ENCODE results near the gene EFCAB11.

DNA sequence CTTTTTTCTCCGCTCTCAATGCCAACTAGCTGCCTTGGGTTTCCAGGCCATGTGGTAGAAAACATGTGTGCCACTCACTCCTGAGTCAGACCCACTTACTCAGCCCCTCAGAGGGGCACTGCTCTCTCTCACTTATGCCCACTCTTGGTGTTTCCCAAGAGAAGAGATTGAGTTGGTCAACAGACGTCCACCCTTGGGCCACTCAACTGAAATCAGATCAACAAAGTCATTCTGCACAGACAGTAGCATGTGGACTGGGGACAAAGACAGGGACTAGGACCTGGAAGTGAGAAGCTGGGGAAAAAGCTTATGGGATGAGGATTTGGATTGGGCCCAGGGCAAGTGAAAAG lies 161.2 kb downstream of the EFCAB11 start:
- TF ChIP-seq YY1 (IDR thresholded peaks at IDR 0.05; ENCODE audit: low read depth) = no peak
- no peak for TF ChIP-seq RAD21 (IDR thresholded peaks at IDR 0.05; ENCODE audit: low read depth)
- TF ChIP-seq TAF1 (IDR thresholded peaks at IDR 0.05; ENCODE audit: low read depth) = no peak
- no peak for TF ChIP-seq CREB1 (IDR thresholded peaks at IDR 0.05; ENCODE audit: low read depth)
- TF ChIP-seq, protein P1, sequence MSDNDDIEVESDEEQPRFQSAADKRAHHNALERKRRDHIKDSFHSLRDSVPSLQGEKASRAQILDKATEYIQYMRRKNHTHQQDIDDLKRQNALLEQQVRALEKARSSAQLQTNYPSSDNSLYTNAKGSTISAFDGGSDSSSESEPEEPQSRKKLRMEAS (IDR thresholded peaks at IDR 0.05) = no peak
- no peak for TF ChIP-seq FOXM1 (IDR thresholded peaks at IDR 0.05; ENCODE audit: borderline replicate concordance, low read depth)
- TF ChIP-seq, protein P2, sequence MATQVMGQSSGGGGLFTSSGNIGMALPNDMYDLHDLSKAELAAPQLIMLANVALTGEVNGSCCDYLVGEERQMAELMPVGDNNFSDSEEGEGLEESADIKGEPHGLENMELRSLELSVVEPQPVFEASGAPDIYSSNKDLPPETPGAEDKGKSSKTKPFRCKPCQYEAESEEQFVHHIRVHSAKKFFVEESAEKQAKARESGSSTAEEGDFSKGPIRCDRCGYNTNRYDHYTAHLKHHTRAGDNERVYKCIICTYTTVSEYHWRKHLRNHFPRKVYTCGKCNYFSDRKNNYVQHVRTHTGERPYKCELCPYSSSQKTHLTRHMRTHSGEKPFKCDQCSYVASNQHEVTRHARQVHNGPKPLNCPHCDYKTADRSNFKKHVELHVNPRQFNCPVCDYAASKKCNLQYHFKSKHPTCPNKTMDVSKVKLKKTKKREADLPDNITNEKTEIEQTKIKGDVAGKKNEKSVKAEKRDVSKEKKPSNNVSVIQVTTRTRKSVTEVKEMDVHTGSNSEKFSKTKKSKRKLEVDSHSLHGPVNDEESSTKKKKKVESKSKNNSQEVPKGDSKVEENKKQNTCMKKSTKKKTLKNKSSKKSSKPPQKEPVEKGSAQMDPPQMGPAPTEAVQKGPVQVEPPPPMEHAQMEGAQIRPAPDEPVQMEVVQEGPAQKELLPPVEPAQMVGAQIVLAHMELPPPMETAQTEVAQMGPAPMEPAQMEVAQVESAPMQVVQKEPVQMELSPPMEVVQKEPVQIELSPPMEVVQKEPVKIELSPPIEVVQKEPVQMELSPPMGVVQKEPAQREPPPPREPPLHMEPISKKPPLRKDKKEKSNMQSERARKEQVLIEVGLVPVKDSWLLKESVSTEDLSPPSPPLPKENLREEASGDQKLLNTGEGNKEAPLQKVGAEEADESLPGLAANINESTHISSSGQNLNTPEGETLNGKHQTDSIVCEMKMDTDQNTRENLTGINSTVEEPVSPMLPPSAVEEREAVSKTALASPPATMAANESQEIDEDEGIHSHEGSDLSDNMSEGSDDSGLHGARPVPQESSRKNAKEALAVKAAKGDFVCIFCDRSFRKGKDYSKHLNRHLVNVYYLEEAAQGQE (IDR thresholded peaks at IDR 0.05; ENCODE audit: low read depth) = no peak
- TF ChIP-seq CEBPB (IDR thresholded peaks at IDR 0.05) = no peak
- no peak for TF ChIP-seq TEAD4 (IDR thresholded peaks at IDR 0.05)
- no peak for TF ChIP-seq EP300 (IDR thresholded peaks at IDR 0.05; ENCODE audit: borderline replicate concordance)
- TF ChIP-seq EGR1 (IDR thresholded peaks at IDR 0.05) = no peak
- no peak for TF ChIP-seq NFIC (IDR thresholded peaks at IDR 0.05)
